HG03521 (cell line): ENCODE results near the gene ZNF544.
"Not testable (repeated sequence)": the region's sequence is repeated elsewhere in the genome, so short reads cannot be mapped to it uniquely, and the experiment has no call there.

Source experiments
- ATAC-seq: cut with Tn5 transposase; IDR thresholded peaks from one replicate; pipeline ENCODE4 v1.9.1; 2021; ENCODE audit warnings: mild to moderate bottlenecking, moderate library complexity; ENCODE audit not compliant: unreplicated experiment

The ZNF544 gene

GRCh38 chr19:58304748-58305064 lies 76.0 kb downstream of the ZNF544 start:
- ATAC-seq = no peak

GRCh38 chr19:58305065-58305931 lies 76.6 kb downstream of the ZNF544 start, which contains the start of gene ERVK3-1:
Gene ERVK3-1 (plus strand): TSS chr19:58305377. CDS start chr19:58312169, 6,792 bp downstream.
- peak; percentile 93 for ATAC-seq

DNA sequence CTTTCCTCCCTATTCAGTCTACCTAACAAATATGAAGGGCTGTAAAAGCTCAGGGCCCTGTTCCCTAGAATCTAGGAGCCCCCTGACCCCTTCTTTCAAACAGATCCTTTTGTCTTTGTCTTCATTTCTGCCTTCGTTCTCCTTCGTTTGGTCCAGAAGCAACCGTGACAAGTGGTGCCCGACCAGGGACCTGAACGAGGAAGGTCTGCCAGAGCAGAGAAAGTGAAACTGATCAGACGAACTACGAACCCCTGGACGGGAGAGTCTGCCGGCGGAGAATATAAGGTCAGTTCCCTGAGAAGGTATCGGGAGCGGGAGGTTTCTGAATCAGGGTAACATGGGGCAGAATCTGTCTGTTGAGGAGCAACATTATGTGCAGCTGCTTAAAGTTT lies 77.2 kb downstream of the ZNF544 start:
- no peak for ATAC-seq

- ATAC-seq = no peak
These were observed 79.0 kb downstream of the ZNF544 start for GRCh38 chr19:58307736-58308135.

DNA sequence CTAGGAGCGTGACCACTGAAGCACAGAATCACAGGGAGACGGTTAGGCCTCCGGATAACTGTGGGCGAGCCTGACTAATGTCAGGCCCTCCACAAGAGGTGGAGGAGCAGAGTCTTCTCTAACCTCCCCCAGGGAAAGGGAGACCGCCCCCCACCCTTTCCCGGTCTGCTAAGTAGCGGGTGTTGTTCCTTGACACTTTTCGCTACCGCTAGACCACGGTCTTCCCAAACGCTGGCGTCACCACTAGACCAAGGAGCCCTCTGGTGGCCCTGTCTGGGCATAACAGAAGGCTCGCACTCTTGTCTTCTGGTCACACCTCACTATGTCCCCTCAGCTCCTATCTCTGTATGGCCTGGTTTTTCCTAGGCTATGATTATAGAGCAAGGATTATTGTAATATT lies 82.0 kb downstream of the ZNF544 start:
- ATAC-seq = not testable (repeated sequence)

DNA sequence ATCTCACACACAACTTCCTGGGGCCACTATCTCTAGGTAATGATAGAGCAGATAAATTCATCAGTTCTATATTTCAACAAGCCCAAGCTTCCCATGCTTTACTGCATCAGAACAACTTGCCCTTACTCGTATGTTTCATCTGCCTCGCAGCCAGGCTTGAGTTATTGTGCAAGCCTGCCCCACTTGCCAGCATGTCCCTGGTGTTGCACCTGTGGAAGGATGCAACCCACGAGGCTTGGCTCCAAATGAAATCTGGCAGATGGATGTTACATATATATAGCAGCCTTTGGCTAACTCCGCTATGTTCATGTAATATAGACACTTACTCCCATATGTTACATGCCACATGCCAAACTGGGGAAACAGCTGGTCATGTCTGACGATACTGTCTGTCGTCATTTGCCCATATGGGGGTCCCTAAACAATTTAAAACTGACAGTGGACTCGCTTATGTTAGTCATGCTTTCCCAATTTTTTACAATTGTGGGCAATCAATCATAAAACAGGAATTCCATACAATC lies 82.7 kb downstream of the ZNF544 start:
- no peak for ATAC-seq
